ENCODE measurements around the gene RASA3.

RASA3 gene

DNA sequence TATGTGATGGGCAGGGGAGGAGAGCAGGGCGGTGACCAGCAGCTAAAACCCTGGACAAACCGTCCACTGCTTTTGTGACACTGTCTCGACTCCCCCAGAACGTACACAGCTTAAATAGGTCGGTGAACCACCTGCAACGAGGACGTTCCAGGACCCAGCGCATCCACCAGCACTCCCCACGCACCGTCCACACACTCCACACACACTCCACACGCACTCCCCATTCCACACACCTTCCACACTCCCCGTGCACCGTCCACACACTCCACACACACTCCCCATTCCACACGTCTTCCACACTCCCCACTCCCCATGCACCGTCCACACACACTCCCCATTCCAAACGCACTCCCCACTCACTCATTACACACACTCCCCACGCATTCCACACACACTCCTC lies 120.3 kb downstream of the RASA3 start:
- TF ChIP-seq, protein P1, sequence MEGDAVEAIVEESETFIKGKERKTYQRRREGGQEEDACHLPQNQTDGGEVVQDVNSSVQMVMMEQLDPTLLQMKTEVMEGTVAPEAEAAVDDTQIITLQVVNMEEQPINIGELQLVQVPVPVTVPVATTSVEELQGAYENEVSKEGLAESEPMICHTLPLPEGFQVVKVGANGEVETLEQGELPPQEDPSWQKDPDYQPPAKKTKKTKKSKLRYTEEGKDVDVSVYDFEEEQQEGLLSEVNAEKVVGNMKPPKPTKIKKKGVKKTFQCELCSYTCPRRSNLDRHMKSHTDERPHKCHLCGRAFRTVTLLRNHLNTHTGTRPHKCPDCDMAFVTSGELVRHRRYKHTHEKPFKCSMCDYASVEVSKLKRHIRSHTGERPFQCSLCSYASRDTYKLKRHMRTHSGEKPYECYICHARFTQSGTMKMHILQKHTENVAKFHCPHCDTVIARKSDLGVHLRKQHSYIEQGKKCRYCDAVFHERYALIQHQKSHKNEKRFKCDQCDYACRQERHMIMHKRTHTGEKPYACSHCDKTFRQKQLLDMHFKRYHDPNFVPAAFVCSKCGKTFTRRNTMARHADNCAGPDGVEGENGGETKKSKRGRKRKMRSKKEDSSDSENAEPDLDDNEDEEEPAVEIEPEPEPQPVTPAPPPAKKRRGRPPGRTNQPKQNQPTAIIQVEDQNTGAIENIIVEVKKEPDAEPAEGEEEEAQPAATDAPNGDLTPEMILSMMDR (IDR thresholded peaks at IDR 0.05; ENCODE audit: poor library complexity, severe bottlenecking): no peak
- no peaks in the 10 kb centered on the region for H3K27me3 ChIP-seq (ENCODE audit: insufficient read depth, poor library complexity, severe bottlenecking)
- peaks cover 18% of the 10 kb centered on the region for H3K36me3 ChIP-seq (ENCODE audit: low read depth)
- no peak overlapping the region for H3K4me3 ChIP-seq (ENCODE audit: severe bottlenecking)
- no peak for ATAC-seq (ENCODE audit: low read depth)
- no peak for DNase-seq (ENCODE audit: low spot score)
- H3K27ac ChIP-seq (ENCODE audit: poor library complexity, severe bottlenecking): no peak overlapping the region
- no peaks in the 10 kb centered on the region for H3K9me3 ChIP-seq (ENCODE audit: severe bottlenecking)
- H3K4me1 ChIP-seq (ENCODE audit: insufficient read depth, poor library complexity, severe bottlenecking): peaks cover 6% of the 10 kb centered on the region

- ATAC-seq (ENCODE audit: low read depth) (no peak), DNase-seq (ENCODE audit: low spot score) (peak; percentile 66)
- Histone ChIP-seq H3K9me3 (ENCODE audit: severe bottlenecking) (no peaks in the 10 kb centered on the region), H3K27me3 (ENCODE audit: insufficient read depth, poor library complexity, severe bottlenecking) (no peaks in the 10 kb centered on the region), H3K4me1 (ENCODE audit: insufficient read depth, poor library complexity, severe bottlenecking) (peaks cover 6% of the 10 kb centered on the region), H3K27ac (ENCODE audit: poor library complexity, severe bottlenecking) (no peak overlapping the region), H3K36me3 (ENCODE audit: low read depth) (peaks cover 18% of the 10 kb centered on the region), H3K4me3 (ENCODE audit: severe bottlenecking) (no peak overlapping the region)
- TF ChIP-seq, protein P1 (IDR thresholded peaks at IDR 0.05; ENCODE audit: poor library complexity, severe bottlenecking): no peak
These were observed 121.2 kb downstream of the RASA3 start for GRCh38 chr13:114011226-114011625.

- DNase-seq (ENCODE audit: low spot score) (peak; percentile 60), ATAC-seq (ENCODE audit: low read depth) (no peak)
- H3K4me1 ChIP-seq (ENCODE audit: insufficient read depth, poor library complexity, severe bottlenecking): no peaks in the 10 kb centered on the region
- TF ChIP-seq, protein P1 (IDR thresholded peaks at IDR 0.05; ENCODE audit: poor library complexity, severe bottlenecking): no peak
- no peaks in the 10 kb centered on the region for H3K9me3 ChIP-seq (ENCODE audit: severe bottlenecking)
- no peak overlapping the region for H3K4me3 ChIP-seq (ENCODE audit: severe bottlenecking)
- H3K27me3 ChIP-seq (ENCODE audit: insufficient read depth, poor library complexity, severe bottlenecking): no peaks in the 10 kb centered on the region
- no peak overlapping the region for H3K27ac ChIP-seq (ENCODE audit: poor library complexity, severe bottlenecking)
- peaks cover 18% of the 10 kb centered on the region for H3K36me3 ChIP-seq (ENCODE audit: low read depth)
These were observed 121.9 kb downstream of the RASA3 start for GRCh38 chr13:114010401-114011101.

- Histone ChIP-seq H3K36me3 (ENCODE audit: low read depth) (peaks cover 18% of the 10 kb centered on the region), H3K27ac (ENCODE audit: poor library complexity, severe bottlenecking) (no peak overlapping the region), H3K9me3 (ENCODE audit: severe bottlenecking) (no peaks in the 10 kb centered on the region), H3K27me3 (ENCODE audit: insufficient read depth, poor library complexity, severe bottlenecking) (no peaks in the 10 kb centered on the region), H3K4me1 (ENCODE audit: insufficient read depth, poor library complexity, severe bottlenecking) (no peaks in the 10 kb centered on the region), H3K4me3 (ENCODE audit: severe bottlenecking) (no peak overlapping the region)
- TF ChIP-seq, protein P1 (IDR thresholded peaks at IDR 0.05; ENCODE audit: poor library complexity, severe bottlenecking): no peak
- DNase-seq (ENCODE audit: low spot score) (peak; percentile 53), ATAC-seq (ENCODE audit: low read depth) (no peak)
These were observed 122.6 kb downstream of the RASA3 start for GRCh38 chr13:114009590-114010400.

All from RWPE2 (cell line).